ENCODE data around the gene ACVR2A.

ACVR2A gene

GRCh38 chr2:147976102-147976501 is 131.3 kb downstream of the ACVR2A start:
- no peak overlapping the region for H3K4me3 ChIP-seq (ENCODE audit: low read depth in 1 of 2, low read length in 1 of 2)
- H3K27me3 ChIP-seq = no peaks in the 10 kb centered on the region
- H3K4me1 ChIP-seq (ENCODE audit: control insufficient read depth in 1 of 2, insufficient read depth in 1 of 2, low read depth in 1 of 2, low read length in 1 of 2) = no peaks in the 10 kb centered on the region
- TF ChIP-seq CTCF (IDR thresholded peaks at IDR 0.05) = no peak
- peaks cover 11% of the 10 kb centered on the region for H3K36me3 ChIP-seq
- H3K9me3 ChIP-seq = no peaks in the 10 kb centered on the region
- no peak overlapping the region for H3K27ac ChIP-seq

DNA sequence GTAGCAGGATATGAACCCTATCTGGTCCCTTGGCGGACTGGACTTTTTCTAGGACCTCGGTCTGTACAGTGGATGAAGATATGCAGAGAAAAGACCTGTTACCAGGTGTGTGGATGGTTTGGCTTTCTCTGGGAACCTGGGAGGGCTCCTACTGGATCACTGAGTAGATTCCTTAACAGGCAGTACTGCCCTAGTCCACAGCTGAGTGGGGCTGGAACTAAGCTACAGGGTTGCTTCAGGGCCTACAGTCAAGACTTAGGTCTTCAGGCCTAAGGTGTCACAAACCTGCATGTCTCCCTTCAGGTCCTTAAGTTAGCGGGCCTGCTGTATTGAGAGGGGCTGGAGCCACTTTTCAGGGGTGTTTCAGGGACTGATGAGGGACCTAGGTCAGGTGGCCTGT is 132.8 kb downstream of the ACVR2A start:
- Histone ChIP-seq H3K36me3 (peaks cover 7% of the 10 kb centered on the region), H3K27me3 (no peaks in the 10 kb centered on the region), H3K9me3 (no peaks in the 10 kb centered on the region), H3K27ac (no peak overlapping the region), H3K4me1 (ENCODE audit: control insufficient read depth in 1 of 2, insufficient read depth in 1 of 2, low read depth in 1 of 2, low read length in 1 of 2) (no peaks in the 10 kb centered on the region), H3K4me3 (ENCODE audit: low read depth in 1 of 2, low read length in 1 of 2) (no peak overlapping the region)
- TF ChIP-seq CTCF (IDR thresholded peaks at IDR 0.05) = no peak

Data from neutrophil (primary cell).